Amygdala (tissue), 56 donors: Measurements from ENCODE around the gene WTIP.
"Not testable (repeated sequence)": the region's sequence is repeated elsewhere in the genome, so short reads cannot be mapped to it uniquely, and the experiment has no call there.

ENCODE experiments used
- DNase-seq, 56 donors: peaks; one replicate each; lab custom pipeline; 2025; lab: John Stamatoyannopoulos, UW

Gene WTIP

GRCh38 chr19:34475975-34476594 lies 5.5 kb upstream of the WTIP start:
- no peak for DNase-seq

DNA sequence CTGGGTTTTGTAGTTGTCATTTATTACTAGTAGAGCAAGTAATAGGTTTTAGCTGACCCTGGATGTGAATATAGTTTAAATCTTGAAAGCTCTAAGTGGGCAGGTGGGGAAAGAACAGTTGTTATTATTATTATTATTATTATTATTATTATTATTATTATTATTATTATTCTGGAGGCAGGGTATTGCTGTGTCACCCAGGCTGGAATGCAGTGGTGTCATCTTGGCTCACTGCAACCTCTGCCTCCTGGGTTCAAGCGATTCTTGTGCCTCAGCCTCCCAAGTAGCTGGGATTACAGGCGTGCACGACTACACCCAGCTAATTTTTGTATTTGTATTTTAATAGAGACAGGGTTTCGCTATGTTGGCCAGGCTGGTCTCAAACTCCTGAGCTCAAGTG lies 3.1 kb upstream of the WTIP start:
- not testable (repeated sequence) for DNase-seq

DNA sequence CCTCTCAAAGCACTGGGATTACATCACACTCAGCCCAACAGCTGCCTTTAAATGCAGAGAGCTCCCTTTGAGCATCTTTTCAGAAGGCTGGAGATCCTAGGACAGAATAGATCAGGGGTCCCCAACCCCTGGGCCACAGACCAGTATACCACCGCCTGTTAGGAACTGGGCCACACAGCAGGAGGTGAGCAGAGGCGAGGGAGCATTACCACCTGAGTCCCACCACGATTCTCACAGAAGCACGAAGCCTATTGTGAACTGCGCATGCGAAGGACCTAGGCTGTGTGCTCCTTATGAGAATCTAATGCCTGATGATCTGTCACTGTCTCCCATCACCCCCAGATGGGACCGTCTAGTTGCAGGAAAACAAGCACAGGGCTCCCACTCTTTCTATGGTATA lies 2.2 kb upstream of the WTIP start:
- no peak for DNase-seq

DNA sequence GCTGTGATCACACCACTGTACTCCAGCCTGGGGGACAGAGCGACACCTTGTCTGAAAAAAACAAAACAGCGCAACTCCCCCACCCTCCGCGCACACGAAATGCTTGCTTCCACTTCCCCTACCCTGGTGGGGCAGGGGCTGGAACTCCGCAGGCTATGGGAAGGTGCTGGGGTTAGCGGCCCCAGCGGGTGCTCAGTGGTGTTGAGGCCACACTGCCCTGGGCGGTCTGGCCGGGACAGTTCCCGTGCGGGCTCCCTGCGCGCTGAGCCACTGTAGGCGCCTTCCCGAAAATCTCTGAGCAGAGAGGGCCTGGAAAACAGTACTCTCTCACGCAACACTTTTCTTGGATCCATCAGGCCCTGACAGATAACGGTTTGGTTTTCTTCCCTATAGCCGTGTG lies 1.1 kb upstream of the WTIP start:
- DNase-seq: no peak

DNA sequence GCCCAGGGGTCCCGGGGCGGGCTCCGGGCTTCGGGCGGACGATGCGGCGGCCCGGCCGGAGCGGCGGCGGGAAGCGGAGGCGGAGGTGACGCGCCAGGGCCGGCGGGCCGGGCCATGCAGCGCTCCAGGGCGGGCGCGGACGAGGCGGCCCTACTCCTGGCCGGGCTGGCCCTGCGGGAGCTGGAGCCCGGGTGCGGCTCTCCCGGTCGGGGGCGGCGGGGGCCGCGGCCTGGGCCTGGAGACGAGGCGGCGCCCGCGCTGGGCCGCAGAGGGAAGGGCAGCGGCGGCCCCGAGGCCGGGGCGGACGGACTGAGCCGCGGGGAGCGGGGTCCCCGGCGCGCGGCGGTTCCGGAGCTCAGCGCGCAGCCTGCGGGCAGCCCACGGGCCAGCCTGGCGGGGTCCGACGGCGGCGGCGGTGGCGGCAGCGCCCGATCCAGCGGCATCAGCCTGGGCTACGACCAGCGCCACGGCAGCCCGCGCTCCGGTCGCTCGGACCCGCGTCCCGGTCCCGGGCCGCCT lies 362 bp downstream of the WTIP start:
- DNase-seq: no peak

GRCh38 chr19:34482380-34483250 lies 1.1 kb downstream of the WTIP start:
- DNase-seq: peak in 1 of 56 donors; percentile 5

DNA sequence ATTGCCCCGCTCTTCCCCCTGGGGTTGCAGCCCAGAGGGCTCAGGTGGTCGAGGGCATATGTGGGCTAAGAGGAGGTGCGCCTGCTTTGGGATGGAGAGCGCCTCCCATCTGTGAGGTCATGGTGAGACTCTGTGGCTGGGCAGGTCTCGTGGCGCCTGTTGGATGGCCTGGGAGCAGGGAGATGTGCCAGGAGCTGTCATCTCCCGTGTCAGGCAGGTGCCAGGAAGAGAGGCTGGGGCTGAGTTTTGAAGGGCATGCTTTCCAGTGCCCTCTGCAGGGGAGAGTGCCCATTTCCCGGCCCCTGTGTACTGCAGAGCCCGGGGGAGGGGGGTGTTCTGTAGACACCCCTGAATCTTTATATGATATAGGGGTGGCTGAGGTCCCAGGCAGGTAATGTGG lies 2.8 kb downstream of the WTIP start:
- no peak for DNase-seq

DNA sequence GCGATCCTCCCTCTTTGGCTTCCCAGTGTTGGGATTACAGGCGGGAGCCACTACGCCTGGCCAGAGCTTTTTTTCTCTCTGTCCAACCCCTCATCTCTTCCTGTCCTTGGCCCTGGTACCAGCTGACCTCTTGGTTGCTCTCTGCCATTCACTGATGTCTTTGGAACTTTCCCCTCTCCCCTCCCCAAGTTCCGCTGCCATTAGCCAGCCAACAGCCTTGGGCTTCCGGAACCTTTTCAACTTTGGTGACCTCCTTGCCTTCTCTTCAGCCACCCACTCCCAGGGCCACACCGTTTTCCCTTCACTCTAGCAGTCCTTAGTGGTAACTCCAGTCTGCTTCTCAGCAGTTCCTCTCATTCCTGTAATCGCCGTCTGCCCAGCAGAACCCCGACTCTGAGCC lies 4.3 kb downstream of the WTIP start:
- DNase-seq: no peak

DNA sequence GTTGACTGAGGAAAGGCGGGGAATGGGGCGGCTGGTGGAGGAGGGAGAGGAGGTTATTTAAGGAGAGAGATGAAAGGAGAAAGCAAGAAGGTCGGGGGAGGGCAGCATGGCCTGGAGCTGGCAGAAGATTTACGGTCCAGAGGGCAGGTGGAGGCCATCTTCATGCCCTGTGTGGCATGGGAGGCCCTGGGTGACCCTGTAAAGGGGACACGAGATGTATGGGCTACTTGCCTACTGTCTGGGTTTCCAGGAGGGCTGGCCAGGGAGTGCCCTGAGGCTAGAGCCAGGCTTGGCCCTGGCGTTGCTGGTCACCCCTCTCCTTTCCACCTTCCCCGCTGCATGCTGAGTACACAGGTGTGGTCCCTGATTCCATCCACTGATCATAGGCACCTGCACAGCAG lies 6.1 kb downstream of the WTIP start:
- DNase-seq: no peak

- DNase-seq: no peak
Observed at GRCh38 chr19:34489175-34489574, 7.6 kb downstream of the WTIP start.

- DNase-seq: no peak
Observed at GRCh38 chr19:34490141-34490766, 8.7 kb downstream of the WTIP start.

GRCh38 chr19:34493038-34493648 lies 11.6 kb downstream of the WTIP start:
- no peak for DNase-seq

GRCh38 chr19:34493649-34494044 lies 12.1 kb downstream of the WTIP start:
- DNase-seq: no peak

DNA sequence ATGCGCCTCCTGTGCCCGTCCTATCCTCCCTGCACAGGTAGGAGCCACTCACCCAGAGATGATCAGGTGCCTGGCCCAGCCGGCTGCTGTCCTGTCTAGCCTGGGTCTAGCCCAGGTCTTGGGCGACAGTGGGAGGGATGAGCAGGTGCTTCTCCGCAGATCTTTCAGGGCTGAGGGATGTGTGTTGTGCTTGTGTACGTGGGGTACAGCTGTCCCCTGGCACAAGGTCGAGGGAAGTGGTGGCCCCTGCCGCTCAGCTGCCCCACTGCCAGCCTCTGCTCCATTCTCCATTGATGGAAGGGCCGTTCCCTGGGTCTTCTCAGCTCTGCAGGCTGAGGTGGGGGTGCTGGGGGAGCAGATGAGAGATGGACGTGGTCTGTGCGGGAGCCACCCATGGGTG lies 13.0 kb downstream of the WTIP start:
- DNase-seq: no peak

- no peak for DNase-seq
Observed at GRCh38 chr19:34495416-34495815, 13.9 kb downstream of the WTIP start.

DNA sequence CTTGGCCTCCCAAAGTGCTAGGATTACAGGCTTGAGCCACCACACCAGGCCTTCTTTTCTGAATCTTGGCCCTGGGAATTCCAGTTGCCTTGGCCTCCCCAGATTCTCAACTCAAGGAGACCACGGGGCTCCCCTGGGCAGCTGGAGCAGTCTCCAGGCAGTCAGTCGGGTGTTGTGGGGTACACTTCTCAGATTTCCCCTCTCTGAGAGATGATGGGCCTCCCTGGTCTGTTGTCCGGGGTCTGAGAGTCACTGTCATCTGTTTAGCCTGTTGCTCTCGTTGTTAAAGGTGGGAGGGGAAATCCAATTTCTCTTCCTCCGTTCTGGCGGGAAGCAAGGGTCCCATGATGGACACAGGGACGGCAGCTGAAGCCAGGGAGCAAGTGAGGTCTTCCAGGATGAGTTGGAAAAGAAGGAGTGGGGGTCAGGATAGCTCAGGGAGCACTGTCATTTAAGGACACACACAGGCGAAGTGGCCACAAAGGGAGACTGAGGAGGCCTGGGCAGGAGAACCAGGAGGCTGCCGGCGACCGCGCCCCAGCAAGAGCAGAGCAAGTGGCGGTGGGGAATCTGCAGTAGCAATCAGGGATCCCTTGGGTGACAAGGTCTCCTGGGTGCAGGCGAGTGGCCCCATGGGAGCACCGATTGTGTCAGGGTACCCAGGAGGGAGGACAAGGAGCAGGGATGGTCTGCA lies 15.7 kb downstream of the WTIP start:
- no peak for DNase-seq

DNA sequence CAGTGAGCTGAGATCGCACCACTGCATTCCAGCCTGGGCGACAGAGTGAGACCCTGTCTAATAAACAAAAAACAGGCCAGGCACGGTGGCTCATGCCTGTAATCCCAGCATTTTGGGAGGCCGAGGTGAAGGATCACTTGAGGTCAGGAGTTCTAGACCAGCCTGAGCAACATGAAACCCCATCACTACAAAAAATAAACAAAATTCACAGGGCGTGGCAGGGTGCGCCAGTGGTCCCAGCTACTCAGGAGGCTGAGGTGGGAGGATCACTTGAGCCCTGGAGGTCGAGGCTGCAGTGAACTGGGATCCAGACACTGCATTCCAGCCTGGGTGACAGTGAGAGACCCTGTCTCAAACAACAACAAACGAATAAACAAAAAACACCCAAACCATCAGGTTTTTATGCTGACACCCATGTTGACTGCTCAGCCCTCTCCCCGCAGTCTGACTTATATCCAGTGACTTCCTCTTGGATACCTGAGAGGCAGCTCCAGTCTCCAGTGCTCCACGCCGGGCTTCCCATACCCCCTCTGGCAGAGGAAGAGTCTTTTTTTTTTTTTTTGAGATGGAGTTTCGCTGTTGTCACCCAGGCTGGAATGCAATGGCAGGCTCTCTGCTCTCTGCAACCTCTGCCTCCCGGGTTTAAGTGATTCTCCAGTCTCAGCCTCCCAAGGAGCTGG lies 17.7 kb downstream of the WTIP start:
- no peak for DNase-seq

DNA sequence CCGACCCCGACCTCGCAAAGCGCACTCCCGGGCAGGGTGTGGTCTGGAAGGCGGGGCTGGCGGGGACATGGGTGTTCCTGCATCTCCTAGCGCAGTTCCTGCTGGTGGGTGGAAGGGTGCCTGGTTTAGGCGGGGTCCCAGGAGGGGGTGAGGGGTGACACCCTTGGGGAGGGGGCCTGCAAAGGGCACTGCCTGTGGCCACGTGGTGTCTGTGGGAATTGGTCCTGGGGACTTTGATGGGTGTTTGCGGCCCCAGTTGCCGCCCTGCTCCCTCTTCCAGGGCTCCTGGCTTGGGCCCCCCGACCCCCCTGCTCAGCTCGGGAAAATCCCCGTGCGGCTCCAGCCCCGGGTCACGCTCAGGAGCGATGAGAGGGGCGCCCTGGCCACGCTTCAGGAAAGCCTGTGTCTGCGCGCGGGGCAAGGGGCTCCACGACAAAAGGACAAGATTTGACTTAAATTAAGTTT lies 19.1 kb downstream of the WTIP start:
- no peak for DNase-seq
